ENCODE data around the gene MOSPD2. TPM values are rescaled to one million over a fixed set of nuclear protein-coding genes. Genes with fewer than 3 reads are reported as not detected.

MOSPD2 gene
- total RNA-seq, result 10 to 100 TPM in 7 of 8 experiments, 1 to 10 TPM in 1; 6.8 to 18.8 (median 13.2) TPM

DNA sequence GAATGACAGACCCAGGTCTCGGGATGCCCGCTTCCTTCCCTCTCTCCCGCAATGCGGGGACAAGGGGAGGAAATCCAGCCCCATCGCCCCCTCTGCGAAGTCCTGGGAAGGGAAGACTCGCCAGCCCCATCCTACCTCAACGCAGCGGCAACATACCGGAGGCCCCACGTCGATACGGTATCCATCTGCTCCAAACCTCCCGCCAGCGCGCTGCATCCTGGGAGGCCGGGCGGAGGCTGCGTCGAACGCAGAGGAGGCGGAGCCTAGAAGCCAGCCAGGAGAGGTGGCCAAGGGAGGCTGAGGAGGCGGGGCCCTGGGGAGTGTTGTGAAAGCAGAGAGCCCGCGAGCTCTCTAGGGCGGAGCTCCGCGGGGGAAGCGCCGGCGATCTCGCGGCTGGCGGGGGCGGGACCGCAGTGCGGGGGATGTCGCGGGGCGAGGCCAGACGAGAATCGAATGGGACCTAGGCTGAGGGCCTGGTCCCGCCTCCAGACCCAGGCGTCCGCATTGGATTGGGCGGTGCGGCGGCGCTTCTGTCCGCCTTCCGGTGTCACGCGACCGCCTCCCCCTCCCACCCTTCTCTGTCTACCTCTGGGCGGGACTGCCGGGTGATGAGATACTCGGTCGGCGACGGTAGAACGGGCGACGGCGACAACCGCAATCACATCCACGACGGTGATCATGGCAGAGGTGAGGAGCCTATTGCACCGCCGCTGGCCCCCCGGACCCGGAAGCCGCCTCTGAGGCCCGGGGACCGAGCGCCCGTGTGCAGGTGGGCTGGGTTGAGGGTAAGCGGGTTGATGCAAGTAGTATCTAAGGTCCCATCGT, at the start of gene MOSPD2, which contains the start of gene FANCB:
TSS of gene MOSPD2 (plus strand) at position 571 of the 825 bp plus-strand sequence. CDS start at position 679, 108 bp downstream.
TSS of gene FANCB (minus strand) at position 219 of the 825 bp plus-strand sequence. CDS start 7,559 bp downstream, outside the sequence.
- H3K27ac ChIP-seq, result peak within 1 kb of the TSS; percentile 80 to 83
- peak within 1 kb of the TSS; percentile 61 to 90 (median 70) for H3K4me3 ChIP-seq
- in situ Hi-C loops (cut with MboI; ENCODE audit: low pct_unique_long_range_greater_than_20kb in 2 of 9, low sequenced_read_pairs in 9 of 9, unreplicated experiment in 9 of 9), result no loop called here
- 7 to 30% methylated on average over 3 to 12 of the region's 78 CpGs; no CpG with 5 or more reads in 8 of the 10 experiments for WGBS, 10 experiments
- ATAC-seq (replicated peaks in 6 of 8), result peak; percentile 96 to 98 (median 97)
- no peaks in the 10 kb centered on the region for H3K4me1 ChIP-seq (replicated peaks in 1 of 2)

- Histone ChIP-seq H3K4me3 (no peak overlapping the region), H3K27ac (no peak overlapping the region), H3K4me1 (replicated peaks in 1 of 2) (no peaks in the 10 kb centered on the region)
- peak in 1 of 8 experiments; percentile 35 for ATAC-seq (replicated peaks in 6 of 8)
- in situ Hi-C loops (cut with MboI; ENCODE audit: low pct_unique_long_range_greater_than_20kb in 2 of 9, low sequenced_read_pairs in 9 of 9, unreplicated experiment in 9 of 9), result no loop called here
Observed at GRCh38 chrX:14825851-14826250, 47.4 kb upstream of the MOSPD2 start.

GRCh38 chrX:14826319-14826718, 46.9 kb upstream of the MOSPD2 start:
- H3K4me1 ChIP-seq (replicated peaks in 1 of 2), result no peaks in the 10 kb centered on the region
- no peak for ATAC-seq (replicated peaks in 6 of 8)
- in situ Hi-C loops (cut with MboI; ENCODE audit: low pct_unique_long_range_greater_than_20kb in 2 of 9, low sequenced_read_pairs in 9 of 9, unreplicated experiment in 9 of 9), result no loop called here
- 38 to 100% (median 88%) methylated on average over 1 to 3 of the region's 3 CpGs; no CpG with 5 or more reads in 2 of the 10 experiments for WGBS, 10 experiments
- H3K4me3 ChIP-seq, result no peak overlapping the region
- H3K27ac ChIP-seq, result no peak overlapping the region

DNA sequence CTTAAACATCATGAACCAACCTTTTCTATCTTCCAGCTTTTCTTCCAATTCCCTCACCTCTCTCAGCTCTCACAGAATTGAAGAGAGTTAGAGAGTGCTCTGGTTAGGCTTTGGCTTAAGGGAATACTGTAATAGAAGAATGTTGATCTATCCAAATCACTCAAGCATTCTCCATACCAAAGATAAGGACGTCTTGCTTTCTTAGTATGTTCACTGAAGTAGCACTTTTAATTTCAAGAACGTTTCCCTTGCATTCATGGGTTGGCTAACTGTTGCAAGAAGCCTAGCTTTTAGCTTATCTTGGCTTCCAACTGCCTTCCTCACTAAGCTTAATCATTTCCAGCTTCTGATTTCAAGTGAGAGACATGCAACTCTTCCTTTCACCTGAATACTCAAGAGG, 43.6 kb upstream of the MOSPD2 start:
- 55 to 68% methylated on average over 2 of the region's 2 CpGs; no CpG with 5 or more reads in 8 of the 10 experiments for WGBS, 10 experiments

GRCh38 chrX:14832151-14832550, 41.1 kb upstream of the MOSPD2 start:
- in situ Hi-C loops (cut with MboI; ENCODE audit: low pct_unique_long_range_greater_than_20kb in 2 of 9, low sequenced_read_pairs in 9 of 9, unreplicated experiment in 9 of 9), result no loop called here
- no peaks in the 10 kb centered on the region for H3K4me1 ChIP-seq (replicated peaks in 1 of 2)
- H3K27ac ChIP-seq, result no peak overlapping the region
- 60% methylated on average over 2 of the region's 2 CpGs; no CpG with 5 or more reads in 9 of the 10 experiments for WGBS, 10 experiments
- no peak overlapping the region for H3K4me3 ChIP-seq
- no peak for ATAC-seq (replicated peaks in 6 of 8)

More for the DNA sequence above, 43.6 kb upstream of the MOSPD2 start:
- Histone ChIP-seq H3K27ac (no peak overlapping the region), H3K4me1 (replicated peaks in 1 of 2) (no peaks in the 10 kb centered on the region), H3K4me3 (no peak overlapping the region)
- no peak for ATAC-seq (replicated peaks in 6 of 8)
- in situ Hi-C loops (cut with MboI; ENCODE audit: low pct_unique_long_range_greater_than_20kb in 2 of 9, low sequenced_read_pairs in 9 of 9, unreplicated experiment in 9 of 9), result no loop called here

- Histone ChIP-seq H3K27ac (no peak overlapping the region), H3K4me1 (replicated peaks in 1 of 2) (no peaks in the 10 kb centered on the region), H3K4me3 (no peak overlapping the region)
- ATAC-seq (replicated peaks in 6 of 8), result no peak
- in situ Hi-C loops (cut with MboI; ENCODE audit: low pct_unique_long_range_greater_than_20kb in 2 of 9, low sequenced_read_pairs in 9 of 9, unreplicated experiment in 9 of 9), result no loop called here
Observed at GRCh38 chrX:14832586-14832985, 40.6 kb upstream of the MOSPD2 start.

- no peak overlapping the region for H3K4me3 ChIP-seq
- H3K27ac ChIP-seq, result no peak overlapping the region
- 35 to 100% (median 82%) methylated on average over 1 to 2 of the region's 2 CpGs; no CpG with 5 or more reads in 6 of the 10 experiments for WGBS, 10 experiments
- in situ Hi-C loops (cut with MboI; ENCODE audit: low pct_unique_long_range_greater_than_20kb in 2 of 9, low sequenced_read_pairs in 9 of 9, unreplicated experiment in 9 of 9), result no loop called here
- no peaks in the 10 kb centered on the region for H3K4me1 ChIP-seq (replicated peaks in 1 of 2)
- ATAC-seq (replicated peaks in 6 of 8), result no peak
Observed at GRCh38 chrX:14837155-14837554, 36.1 kb upstream of the MOSPD2 start.

DNA sequence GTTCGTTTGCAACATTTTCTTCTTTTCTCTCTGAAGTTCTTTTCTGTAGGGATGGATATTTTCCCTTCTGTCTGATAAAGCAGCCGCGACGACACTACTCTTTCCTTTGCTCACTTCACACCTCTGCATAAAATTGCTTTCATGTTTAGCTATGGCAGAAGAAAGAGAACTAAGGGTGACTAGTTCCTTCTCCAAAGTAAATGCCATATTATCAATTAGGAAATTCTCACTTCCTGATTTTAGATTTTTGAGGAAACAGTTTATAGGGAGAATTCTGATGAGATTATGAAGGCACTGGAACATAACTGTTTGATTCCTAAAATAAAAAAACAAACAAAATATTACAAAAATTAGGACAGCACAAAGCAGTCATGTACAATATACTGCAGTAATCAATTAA, 29.6 kb upstream of the MOSPD2 start:
- H3K4me1 ChIP-seq (replicated peaks in 1 of 2), result no peaks in the 10 kb centered on the region
- WGBS, 10 experiments, result 62 to 100% (median 89%) methylated on average over 1 to 4 of the region's 4 CpGs; no CpG with 5 or more reads in 4 of the 10 experiments
- no peak for ATAC-seq (replicated peaks in 6 of 8)
- H3K4me3 ChIP-seq, result no peak overlapping the region
- H3K27ac ChIP-seq, result no peak overlapping the region
- in situ Hi-C loops (cut with MboI; ENCODE audit: low pct_unique_long_range_greater_than_20kb in 2 of 9, low sequenced_read_pairs in 9 of 9, unreplicated experiment in 9 of 9), result no loop called here

DNA sequence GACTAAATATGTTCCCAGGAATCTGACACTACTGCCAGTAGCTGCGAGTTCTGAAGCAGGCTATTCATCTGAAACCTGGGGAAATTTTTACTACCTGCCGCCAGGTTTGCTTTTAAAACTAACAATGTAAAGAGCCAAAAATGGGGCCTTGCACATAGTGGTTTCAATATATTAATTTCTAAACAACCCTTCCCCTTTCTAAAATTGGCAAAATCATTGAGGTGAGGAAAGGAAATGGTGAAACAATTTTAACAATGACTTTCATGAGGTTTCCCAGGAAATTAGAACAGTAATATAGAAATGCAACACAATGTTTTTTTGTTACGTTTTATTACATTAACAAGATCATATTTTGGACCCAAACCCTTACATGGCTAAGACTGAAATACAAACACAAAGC, 21.7 kb upstream of the MOSPD2 start:
- no peak for ATAC-seq (replicated peaks in 6 of 8)
- 51 to 100% (median 100%) methylated on average over 1 to 3 of the region's 3 CpGs; no CpG with 5 or more reads in 5 of the 10 experiments for WGBS, 10 experiments
- Histone ChIP-seq H3K4me1 (replicated peaks in 1 of 2) (no peaks in the 10 kb centered on the region), H3K27ac (no peak overlapping the region), H3K4me3 (no peak overlapping the region)
- in situ Hi-C loops (cut with MboI; ENCODE audit: low pct_unique_long_range_greater_than_20kb in 2 of 9, low sequenced_read_pairs in 9 of 9, unreplicated experiment in 9 of 9), result no loop called here

DNA sequence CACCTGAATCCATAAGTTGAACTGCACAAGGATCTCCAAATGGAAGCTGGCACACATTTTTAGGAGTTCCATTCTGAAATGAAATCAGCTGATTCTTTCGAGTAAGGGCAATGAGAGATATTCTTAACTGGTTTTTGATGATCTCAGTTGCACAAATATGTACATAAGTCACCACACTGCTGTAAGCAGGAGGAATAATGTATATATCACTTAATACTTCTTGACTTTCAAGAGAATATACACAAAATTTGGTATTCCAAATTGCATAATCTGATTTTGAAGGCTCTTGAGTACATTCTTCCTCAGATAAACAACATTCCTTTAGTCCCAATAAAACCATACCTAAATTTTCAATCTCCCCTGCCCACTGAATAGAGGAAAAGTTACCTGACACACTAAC, 8.6 kb upstream of the MOSPD2 start:
- in situ Hi-C loops (cut with MboI; ENCODE audit: low pct_unique_long_range_greater_than_20kb in 2 of 9, low sequenced_read_pairs in 9 of 9, unreplicated experiment in 9 of 9), result no loop called here
- no peak overlapping the region for H3K4me3 ChIP-seq
- peak in 1 of 8 experiments; percentile 20 for ATAC-seq (replicated peaks in 6 of 8)
- H3K4me1 ChIP-seq (replicated peaks in 1 of 2), result no peaks in the 10 kb centered on the region
- H3K27ac ChIP-seq, result no peak overlapping the region
- 78 to 100% methylated on average over 1 of the region's 1 CpG; no CpG with 5 or more reads in 8 of the 10 experiments for WGBS, 10 experiments

- in situ Hi-C loops (cut with MboI; ENCODE audit: low pct_unique_long_range_greater_than_20kb in 2 of 9, low sequenced_read_pairs in 9 of 9, unreplicated experiment in 9 of 9), result no loop called here
- Histone ChIP-seq H3K27ac (no peak overlapping the region), H3K4me1 (replicated peaks in 1 of 2) (no peaks in the 10 kb centered on the region), H3K4me3 (no peak overlapping the region)
- ATAC-seq (replicated peaks in 6 of 8), result no peak
- 0 to 100% (median 80%) methylated on average over 1 of the region's 1 CpG; no CpG with 5 or more reads in 6 of the 10 experiments for WGBS, 10 experiments
Observed at GRCh38 chrX:14865201-14865600, 8.0 kb upstream of the MOSPD2 start.

- no peaks in the 10 kb centered on the region for H3K4me1 ChIP-seq (replicated peaks in 1 of 2)
- no peak overlapping the region for H3K4me3 ChIP-seq
- in situ Hi-C loops (cut with MboI; ENCODE audit: low pct_unique_long_range_greater_than_20kb in 2 of 9, low sequenced_read_pairs in 9 of 9, unreplicated experiment in 9 of 9), result no loop called here
- 60 to 83% (median 60%) methylated on average over 1 of the region's 1 CpG; no CpG with 5 or more reads in 6 of the 10 experiments for WGBS, 10 experiments
- ATAC-seq (replicated peaks in 6 of 8), result no peak
- H3K27ac ChIP-seq, result no peak overlapping the region
Observed at GRCh38 chrX:14871767-14872166, 1.5 kb upstream of the MOSPD2 start.

DNA sequence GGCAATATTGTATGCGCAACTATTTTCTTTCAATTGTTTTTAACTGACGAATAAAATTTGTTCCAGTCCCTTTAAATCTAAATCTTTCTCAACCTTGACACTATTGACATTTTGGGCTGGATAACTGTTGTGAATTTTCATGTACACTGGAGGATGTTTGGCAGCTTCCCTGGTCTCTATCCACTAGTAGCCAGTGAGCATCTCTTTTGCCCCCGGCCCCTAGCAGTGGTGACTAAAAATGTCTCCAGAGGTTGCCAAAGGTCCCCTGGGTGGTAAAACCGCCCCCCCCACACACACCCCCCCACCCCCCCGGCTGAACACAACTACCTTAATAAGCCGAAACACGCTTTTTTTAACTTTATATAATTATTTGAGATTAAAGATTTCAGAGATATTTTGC, 866 bp upstream of the MOSPD2 start:
- 0 to 68% (median 58%) methylated on average over 2 to 5 of the region's 7 CpGs; no CpG with 5 or more reads in 6 of the 10 experiments for WGBS, 10 experiments
- H3K4me1 ChIP-seq (replicated peaks in 1 of 2), result no peaks in the 10 kb centered on the region
- H3K4me3 ChIP-seq, result peak overlapping the region; percentile 61 to 90 (median 70)
- no peak overlapping the region for H3K27ac ChIP-seq
- in situ Hi-C loops (cut with MboI; ENCODE audit: low pct_unique_long_range_greater_than_20kb in 2 of 9, low sequenced_read_pairs in 9 of 9, unreplicated experiment in 9 of 9), result no loop called here
- ATAC-seq (replicated peaks in 6 of 8), result no peak

All from motor neuron (in vitro differentiated cells).